Measurements from ENCODE around the gene PLVAP.

The PLVAP gene

GRCh38 chr19:17334414-17335409, 42.4 kb downstream of the PLVAP start, which contains the start of gene ANO8:
ANO8 (minus strand) TSS chr19:17334855; CDS start chr19:17334670, 185 bp downstream.
- DNase-seq (ENCODE audit: low read depth, low spot score): peak; percentile 91

DNA sequence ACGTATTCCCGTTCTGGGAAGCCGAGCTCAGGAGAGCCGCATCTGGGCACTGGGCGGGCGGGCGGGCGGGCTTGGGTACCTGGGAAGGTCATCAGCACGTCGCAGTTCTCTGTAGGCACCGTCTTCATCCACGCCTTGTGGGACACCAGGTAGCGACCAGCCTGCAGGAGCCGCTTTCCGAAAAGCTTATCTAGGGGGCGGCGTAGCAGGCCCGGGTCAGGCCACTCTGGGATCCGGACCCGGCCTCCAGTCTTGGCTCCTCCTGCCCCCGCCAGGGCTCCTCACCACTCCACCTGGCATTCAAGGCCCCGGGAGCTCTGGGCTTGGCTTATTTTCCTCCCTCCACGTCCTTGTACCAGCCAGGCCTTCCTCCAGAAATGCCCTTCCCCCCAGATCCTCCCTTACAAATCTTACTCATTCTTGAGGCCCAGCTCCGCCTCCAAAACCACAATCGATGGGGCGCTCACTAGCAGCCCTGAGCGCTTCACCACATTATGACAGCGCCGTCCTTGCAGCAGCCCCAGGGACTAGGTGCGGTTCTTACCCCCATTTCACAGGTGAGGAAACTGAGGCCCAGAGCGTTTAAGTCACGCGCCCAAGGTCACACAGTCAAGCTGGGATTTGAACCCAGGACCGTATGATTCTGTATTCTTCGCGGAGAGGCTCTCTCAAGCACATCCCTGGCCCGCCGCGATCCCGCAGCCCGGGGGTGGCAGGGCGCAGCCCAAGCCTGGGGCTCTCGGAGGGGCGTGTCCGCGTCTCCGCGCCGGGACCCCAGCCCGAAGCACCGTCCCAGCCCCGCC, 43.3 kb downstream of the PLVAP start:
- no peak for DNase-seq (ENCODE audit: low read depth, low spot score)

DNA sequence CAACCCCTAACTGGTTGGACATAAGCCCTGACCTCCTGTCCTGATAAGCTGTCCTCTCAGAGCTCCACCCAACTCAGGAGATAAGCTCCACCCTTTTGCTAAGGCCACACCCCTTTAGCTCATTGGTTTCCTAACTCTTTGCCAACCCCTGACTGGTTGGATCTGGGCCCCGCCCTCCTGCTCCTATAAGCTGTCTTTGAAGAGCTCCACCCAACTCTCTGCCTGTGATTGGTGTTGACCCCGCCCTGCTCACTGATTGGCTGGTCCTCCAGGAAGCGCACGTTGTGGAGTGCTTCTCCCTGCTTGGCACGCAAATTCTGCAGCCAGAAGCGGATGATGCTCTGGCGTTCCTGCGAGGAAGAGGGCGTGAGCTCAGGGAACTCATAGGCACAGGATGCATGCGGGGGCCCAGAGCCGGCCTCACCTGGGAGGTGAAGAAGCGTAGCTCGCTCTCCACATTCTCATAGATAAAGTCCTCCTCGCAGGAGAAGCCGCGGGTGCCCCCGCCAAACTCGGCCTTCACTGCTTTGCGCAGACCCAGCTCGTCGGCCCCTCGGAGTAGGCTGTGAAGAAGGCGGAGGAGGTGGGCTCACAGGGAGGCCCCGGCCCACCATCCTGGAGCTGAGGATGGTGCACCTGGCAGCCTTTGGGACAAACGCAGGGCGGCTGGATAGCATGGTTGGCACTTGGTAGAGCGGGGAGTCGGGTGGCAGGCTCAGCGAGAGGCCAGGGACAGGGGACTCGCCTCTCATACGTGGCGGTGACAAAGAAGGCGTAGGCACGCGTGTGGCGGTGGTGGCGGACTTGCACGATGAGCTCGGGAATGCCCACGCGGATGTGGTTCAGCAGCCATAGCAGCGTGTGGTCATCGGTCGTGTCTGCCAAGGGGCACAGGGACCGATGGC, 44.2 kb downstream of the PLVAP start:
- DNase-seq (ENCODE audit: low read depth, low spot score): no peak

DNA sequence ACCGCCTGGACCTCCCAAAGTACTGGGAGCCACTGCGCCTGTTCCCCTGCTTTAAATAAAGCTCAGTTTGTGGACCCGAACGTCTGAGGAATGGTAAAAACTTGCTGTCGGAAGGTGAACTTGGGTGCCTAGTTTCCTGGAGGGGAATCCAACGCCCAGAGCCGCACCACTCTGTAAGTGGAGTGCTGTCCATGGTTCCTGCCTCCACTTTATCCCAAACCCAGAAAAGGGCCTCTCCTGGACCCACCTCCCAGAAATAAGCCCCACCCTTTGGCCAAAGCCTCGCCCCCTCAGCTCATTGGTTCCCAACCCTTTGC, 44.8 kb downstream of the PLVAP start:
- DNase-seq (ENCODE audit: low read depth, low spot score): no peak

- no peak for DNase-seq (ENCODE audit: low read depth, low spot score)
These were observed 46.0 kb downstream of the PLVAP start for GRCh38 chr19:17331045-17331558.

DNA sequence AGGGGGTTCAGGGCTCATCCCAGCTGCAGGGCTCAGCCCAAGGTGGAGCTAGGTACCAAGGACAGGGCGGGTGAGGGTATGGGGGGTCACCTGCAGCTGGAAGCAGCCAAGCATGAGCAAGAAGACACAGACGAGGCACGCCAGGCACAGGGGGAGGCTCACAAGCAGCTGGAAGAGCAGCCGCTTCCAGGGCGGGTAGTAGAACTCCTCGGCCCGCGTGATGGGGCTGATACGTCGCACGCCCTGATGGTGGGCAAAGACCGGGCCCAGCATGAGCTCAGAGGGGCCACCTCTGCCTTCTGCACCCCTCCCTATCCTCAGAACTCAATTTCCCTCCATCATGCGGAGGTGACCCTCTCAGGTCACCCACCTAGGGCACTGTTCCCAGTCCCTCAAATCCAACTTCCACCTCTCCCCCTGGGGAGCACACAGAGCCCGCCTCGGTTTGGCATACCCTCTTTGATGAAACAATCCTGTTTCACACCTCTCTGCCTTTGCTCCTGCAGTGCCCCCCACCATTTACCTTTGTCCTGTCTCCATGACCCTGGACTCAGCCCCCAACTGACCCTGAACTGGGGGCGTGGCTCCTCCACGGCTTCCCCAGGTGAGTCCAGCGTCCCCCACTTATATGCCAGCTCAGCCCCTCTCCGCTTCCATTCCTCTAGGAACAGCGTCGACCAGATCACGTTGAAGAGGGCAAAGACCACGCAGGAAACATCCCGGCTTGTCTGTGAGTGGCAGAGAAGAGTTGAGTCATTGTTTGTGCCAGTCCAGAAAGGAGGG, 46.7 kb downstream of the PLVAP start:
- no peak for DNase-seq (ENCODE audit: low read depth, low spot score)

GRCh38 chr19:17329366-17330261, 47.5 kb downstream of the PLVAP start:
- no peak for DNase-seq (ENCODE audit: low read depth, low spot score)

DNA sequence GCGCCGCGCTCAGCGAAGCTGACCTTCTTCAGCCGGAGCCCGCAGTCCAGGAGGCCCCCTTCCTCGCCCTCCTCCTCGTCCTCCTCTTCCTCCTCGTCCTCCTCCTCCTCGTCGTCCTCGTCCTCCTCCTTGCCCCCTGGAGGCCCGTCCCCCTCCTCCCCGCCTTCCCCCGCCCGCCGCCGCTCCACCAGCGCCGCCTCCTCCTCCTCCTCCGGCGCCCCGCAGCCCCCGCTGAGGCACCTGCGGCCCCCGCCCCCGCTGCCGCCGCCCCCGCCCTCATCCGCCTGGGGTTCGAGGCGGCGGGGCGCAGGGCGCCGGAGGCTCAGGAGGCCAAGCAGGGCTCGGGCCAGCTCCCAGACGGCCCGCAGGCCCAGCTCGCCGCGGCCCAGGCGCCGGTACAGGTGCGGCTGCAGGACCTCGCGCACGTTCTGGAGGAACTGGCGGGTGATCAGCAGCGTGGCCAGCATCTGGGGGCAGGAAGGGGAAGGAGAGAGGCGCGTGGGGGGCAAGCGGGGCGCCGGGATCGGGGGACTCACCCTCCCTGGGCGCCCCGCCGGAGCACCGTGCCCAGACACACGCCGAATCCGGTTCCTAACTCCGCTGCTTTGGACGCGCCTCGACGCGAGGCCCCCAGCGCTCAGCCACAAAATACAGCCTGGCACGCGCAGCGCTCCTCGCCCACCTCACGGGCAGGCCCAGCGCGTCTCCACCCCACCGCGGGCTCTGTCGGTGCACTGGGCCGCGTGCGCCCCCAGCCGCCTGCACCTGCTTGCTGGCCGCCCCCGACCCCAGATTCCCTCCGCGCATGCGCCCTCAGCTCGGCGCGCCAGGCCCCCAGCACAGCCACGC, 48.4 kb downstream of the PLVAP start:
- no peak for DNase-seq (ENCODE audit: low read depth, low spot score)

DNA sequence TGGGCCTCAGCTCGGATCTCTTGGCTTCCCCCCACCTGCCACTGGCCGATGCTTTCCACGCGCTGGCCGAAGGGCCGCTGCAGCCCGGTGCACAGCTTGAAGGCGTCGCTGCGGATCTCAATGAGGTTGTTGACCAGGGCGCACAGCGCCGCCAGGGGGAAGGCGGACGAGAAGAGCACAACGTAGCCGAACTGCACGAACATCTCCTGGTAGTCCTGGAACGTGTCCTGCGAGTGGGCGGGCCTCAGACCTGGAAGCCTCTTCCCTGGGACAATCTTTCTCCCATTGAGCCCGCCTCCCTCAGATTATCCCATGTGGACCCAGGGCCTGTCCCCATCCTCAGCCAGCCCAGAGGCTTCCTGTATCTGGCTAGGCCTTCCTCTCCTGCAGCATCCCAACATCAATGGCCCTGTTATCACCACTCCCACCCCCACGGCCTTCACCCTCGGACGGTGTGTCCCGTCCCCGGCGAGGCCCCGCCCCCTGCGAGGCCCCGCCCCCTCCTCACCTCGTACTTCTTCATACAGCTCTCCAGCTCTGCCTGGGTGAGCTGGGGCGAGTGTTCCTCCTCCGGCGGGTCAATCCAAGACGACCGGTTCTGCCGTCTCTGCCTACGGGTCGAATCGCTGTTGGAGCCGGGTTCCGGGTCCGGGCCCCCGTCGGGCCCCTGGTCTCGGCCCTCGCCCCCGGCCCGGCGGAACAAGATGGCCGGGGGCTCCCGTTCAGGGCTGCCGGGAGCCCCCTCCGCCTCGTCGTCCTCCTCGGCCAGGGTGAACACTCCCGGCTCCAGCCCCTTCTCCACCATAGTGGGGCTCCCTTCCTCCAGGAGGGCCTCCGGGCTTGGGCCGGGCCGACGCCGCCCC, 49.3 kb downstream of the PLVAP start:
- no peak for DNase-seq (ENCODE audit: low read depth, low spot score)

DNA sequence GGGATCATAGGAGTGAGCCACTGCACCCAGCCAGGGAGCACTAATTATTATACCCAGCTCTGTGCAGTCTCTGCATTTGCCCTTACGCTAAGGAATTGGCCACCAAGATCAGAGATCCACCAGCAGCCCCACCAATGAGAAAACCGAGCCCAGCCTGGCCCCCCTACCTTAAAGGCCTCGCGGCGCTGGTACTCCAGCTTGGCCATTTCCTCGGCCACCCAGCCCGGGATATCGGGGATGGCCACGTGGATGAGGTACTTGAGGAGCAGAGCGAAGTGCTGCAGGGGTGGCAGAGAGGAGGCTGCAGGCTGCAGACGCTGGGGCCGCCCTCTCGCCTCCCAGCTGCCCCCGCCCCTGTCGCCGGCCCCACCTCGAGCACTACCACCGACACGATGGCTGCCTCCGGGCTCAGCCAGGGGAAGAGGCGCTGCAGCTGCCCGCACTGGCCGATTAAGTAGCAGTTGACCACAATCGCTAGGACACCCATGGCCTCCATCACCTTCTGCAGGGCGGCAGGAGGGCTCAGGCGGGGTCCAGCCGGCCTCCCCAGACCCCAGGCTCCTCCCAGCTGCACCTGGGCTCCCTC, 50.0 kb downstream of the PLVAP start:
- no peak for DNase-seq (ENCODE audit: low read depth, low spot score)

DNA sequence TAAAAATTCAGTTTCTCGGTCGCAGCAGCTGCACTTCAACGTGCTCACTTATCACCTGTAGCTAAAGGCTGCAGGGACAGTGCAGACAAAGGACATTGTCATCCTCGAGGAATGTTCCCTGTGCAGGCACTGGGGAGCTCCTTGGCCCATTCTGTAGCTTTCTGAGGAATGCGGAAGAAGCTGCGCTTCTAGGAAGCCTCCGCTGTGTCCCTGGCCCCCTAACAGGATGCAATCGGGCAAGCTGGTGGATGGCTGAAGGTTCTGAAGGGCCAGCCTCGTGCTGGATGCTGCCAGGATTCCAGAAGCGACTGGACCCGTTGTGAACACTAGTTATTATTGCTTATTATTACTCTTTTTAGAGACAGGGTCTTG, 50.6 kb downstream of the PLVAP start:
- DNase-seq (ENCODE audit: low read depth, low spot score): no peak

- DNase-seq (ENCODE audit: low read depth, low spot score): no peak
These were observed 51.1 kb downstream of the PLVAP start for GRCh38 chr19:17325881-17326594.

GRCh38 chr19:17325133-17325532, 52.0 kb downstream of the PLVAP start:
- no peak for DNase-seq (ENCODE audit: low read depth, low spot score)

DNA sequence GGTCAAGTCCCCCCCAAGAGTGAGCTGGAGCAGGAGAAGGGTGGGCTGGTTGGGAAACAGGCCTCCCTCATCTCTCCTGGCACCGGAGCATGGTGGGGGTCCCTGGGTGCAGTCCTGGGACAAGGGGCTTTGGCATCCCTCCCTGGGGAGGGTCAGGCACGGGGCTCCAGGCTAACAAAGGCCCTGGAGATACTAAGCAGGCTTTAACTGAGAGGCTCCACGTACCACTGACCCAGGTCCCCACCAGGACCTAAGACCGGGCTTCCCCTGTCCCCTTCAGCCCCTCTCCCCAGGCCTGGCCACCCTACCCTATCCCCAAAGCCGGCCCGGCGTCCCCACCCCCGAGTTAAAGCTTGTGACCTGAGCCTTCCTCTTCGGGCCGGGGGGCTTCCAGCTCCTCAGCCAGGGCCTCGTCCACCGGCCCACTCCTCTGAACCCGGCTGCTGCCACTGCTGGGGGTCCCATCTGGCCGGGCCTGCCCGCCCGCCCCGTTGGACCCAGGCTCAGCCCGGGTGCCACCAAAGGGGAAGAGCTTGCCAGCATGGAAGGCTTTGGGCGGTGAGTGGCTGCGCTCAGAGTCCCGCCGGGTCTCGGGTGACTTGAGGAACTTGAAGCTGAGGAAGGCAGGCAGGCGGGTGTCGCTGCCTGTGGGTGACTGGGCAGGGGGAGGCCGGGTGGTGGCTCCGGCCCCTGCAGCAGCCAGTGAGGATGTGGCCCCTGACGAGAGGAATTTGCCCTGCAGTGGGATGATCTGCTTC, 52.6 kb downstream of the PLVAP start:
- DNase-seq (ENCODE audit: low read depth, low spot score): no peak

- DNase-seq (ENCODE audit: low read depth, low spot score): no peak
These were observed 53.2 kb downstream of the PLVAP start for GRCh38 chr19:17323964-17324332.
